Choroid plexus epithelial cell (primary cell): Measurements from ENCODE around the gene C10orf105.

Experiments
- DNase-seq: peaks from one replicate; pipeline ENCODE4 v3.0.0-alpha.2; 2010; ENCODE audit warnings: low read depth
- H3K4me3 ChIP-seq: 2 replicates; pipeline ENCODE4 v1.5.1; 2011; ENCODE audit warnings: low read depth, mild to moderate bottlenecking, control low read depth, low read length, moderate library complexity
- CTCF ChIP-seq: conservative IDR thresholded peaks from 2 replicates; pipeline ENCODE4 v1.5.1; 2011; ENCODE audit warnings: low read depth, mild to moderate bottlenecking, control low read depth, inconsistent platforms, low read length, moderate library complexity

The C10orf105 gene

GRCh38 chr10:71664585-71664984 lies 55.0 kb downstream of the C10orf105 start:
- no peak overlapping the region for H3K4me3 ChIP-seq
- TF ChIP-seq CTCF = no peak
- DNase-seq = no peak

GRCh38 chr10:71663311-71663710 lies 56.3 kb downstream of the C10orf105 start:
- no peak for TF ChIP-seq CTCF
- DNase-seq = no peak
- no peak overlapping the region for H3K4me3 ChIP-seq

- H3K4me3 ChIP-seq = no peak overlapping the region
- DNase-seq = no peak
- no peak for TF ChIP-seq CTCF
Measured at GRCh38 chr10:71661779-71662336, 57.7 kb downstream of the C10orf105 start.
